Diencephalon (tissue), 1 donor: ENCODE measurements around the gene DTWD1. TPM values are rescaled to one million over a fixed set of nuclear protein-coding genes. Genes with fewer than 3 reads are reported as not detected.

ENCODE experiments used
- total RNA-seq: library from RNA; depleted of rRNA; stranded (reverse); fragments of >200 nt; gene quantifications from one replicate; pipeline ENCODE4 v1.2.3, GENCODE V29; 2014

DTWD1 gene, protein sequence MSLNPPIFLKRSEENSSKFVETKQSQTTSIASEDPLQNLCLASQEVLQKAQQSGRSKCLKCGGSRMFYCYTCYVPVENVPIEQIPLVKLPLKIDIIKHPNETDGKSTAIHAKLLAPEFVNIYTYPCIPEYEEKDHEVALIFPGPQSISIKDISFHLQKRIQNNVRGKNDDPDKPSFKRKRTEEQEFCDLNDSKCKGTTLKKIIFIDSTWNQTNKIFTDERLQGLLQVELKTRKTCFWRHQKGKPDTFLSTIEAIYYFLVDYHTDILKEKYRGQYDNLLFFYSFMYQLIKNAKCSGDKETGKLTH
- total RNA-seq, result 38.1 TPM

DNA sequence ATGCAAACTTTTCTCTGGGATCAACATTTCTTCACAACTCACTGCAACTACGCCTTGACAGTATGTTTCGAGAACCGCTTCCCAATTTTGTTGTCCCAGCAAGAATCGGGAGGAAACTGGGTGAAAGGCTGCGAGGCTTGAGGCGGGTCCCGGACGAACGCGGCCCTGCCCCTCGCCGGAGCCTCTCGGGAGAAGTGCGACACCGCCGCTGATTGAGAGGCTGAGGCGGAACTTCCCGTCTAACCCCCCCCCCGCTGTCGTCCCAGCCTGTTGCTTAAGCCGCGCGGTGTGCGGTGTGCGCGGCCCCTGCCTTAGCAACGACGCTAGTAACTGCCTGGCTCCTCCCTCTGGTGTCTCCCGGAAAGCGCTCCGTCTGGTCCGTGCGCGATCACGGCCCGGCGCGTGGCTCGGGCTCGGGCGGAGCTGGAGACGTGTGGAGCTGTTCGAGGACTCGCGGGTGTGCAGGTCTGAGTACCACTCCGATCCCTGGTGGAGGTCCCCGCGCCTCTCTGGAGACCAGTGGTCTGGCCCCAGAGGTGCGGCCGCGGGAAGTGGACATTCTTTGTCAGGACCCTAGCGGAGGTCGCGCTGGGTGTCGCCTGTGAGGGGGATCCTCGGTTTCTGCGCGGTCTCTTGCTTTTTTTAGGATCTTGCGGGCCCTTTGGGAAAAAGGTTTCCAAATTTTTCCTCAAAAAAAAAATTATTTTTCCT is at the start of gene DTWD1, which contains the start of gene FAM227B:
DTWD1 (plus strand) TSS at position 391 of the 711 bp plus-strand sequence. CDS start 4,120 bp downstream, outside the sequence.
FAM227B (minus strand) TSS at position 161 of the 711 bp plus-strand sequence. CDS start 5,647 bp downstream, outside the sequence.

Other genes starting within 250 kb of the DTWD1 start
- 0.69 TPM for gene FGF7, start 197.8 kb upstream of the DTWD1 start, total RNA-seq
- gene FAM227B, start 230 bp upstream of the DTWD1 start, total RNA-seq, result 6.5 TPM